GM21360 (cell line): ENCODE measurements around the gene NRM.
A peak's percentile ranks its signal among the peaks of the same experiment; 100 is the strongest.
"Not testable (repeated sequence)": the region's sequence is repeated elsewhere in the genome, so short reads cannot be mapped to it uniquely, and the experiment has no call there.

Experiments used
- ATAC-seq: cut with Tn5 transposase; IDR thresholded peaks from one replicate; pipeline ENCODE4 v1.9.1; 2021; ENCODE audit warnings: mild to moderate bottlenecking, moderate library complexity; ENCODE audit not compliant: unreplicated experiment

NRM gene, protein sequence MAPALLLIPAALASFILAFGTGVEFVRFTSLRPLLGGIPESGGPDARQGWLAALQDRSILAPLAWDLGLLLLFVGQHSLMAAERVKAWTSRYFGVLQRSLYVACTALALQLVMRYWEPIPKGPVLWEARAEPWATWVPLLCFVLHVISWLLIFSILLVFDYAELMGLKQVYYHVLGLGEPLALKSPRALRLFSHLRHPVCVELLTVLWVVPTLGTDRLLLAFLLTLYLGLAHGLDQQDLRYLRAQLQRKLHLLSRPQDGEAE

DNA sequence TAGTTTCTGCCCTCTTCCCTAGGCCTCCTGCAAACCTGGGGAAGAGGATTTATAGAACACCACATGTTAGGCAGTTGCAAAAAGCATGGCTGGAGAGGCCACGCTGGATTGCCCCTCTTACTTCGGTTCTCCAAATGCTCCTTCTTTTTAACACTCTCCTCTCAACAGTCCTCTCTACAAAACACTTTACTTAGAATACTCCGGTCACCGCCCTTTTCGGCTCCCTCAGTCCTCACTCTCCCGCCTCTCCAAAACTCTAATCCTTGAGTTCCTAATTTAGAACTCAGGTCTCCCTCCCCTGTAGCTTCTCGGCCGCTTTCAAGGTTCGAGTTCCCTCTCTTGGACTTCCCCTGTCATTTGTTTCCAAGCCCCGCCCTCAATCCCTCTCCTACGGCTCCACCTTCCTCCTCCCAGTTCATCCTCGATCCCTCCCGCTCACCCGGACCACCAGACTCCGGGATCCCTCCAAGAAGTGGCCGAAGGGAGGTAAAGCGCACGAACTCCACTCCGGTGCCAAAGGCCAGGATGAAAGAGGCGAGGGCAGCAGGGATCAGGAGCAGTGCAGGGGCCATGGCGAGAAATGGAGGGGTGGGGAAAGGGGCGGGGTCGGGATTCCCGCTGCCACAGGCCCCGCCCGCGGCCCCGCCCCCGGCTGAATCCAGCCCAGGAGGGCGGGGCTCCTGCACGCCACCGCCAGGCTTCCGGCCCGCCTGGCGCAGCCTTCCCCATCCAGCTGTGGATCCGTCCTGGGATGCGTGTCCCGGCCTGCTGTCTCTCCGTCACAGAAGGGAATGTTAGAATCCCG is at the start of gene NRM:
NRM (minus strand) TSS at position 582 of the 805 bp plus-strand sequence; CDS start at position 572, 10 bp downstream.
- ATAC-seq = no peak

DNA sequence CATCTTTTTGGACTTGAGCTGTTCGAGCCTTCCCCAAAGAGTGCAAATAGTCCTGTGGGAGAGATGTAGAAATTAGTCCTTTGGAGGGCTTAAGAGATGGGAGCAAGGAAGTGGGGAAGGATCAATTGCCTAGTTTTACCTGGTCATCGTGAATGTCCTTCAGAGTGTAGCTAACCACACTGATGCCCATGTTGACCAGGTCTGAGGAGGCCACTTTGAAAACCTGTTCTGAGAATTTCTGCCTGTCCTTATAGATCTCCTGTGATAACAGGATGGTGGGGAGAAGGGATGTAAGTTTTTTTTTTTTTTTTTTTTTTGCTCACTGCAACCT is 49.7 kb upstream of the NRM start:
- ATAC-seq = no peak

DNA sequence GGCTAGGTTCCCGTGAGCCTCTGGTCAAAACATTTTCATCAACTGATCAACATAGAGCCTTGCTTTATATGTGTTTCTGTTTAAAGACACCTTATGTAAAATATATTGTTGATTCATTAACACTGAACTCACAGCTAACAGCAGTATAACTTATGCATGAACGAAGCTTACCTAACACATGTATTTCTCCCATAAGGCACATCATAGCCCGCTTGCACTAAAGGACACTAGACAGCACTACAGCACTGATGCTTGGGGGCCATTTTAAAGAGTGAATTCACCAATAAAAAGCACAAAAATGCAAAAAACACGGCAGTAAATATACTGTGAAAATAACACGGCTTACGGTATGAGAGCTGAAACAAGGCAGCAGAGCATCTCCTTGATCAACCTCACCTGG is 47.7 kb upstream of the NRM start:
- ATAC-seq = no peak

DNA sequence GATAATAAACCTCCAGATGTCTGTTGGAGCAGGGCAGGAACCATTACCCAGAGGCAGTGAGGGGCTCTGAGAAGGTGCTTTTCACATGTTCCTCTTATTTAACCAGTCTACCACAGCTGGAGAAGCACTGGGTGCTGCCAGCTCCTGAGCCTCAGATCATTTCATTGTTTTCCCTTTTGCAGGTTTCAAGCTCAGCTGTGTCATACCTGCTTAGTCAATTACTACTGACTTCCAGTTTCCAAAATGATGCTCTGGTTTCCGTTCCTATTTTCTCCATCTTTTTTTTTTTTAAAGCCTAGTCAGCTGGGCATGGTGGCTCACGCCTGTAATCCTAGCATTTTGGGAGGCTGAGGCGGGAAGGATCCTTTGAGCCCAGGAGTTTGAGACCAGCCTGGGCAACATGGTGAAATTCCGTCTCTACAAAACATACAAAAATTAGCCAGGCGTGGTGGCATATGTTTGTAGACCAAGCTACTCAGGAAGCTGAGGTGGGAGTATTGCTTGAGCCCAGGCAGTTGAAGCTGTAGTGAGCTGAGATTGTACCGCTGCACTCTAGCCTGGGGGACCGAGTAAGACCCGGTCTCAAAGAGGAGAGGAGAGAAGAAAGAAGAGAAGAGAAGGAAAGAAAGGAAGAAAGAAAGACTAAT is 45.0 kb upstream of the NRM start:
- no peak for ATAC-seq

DNA sequence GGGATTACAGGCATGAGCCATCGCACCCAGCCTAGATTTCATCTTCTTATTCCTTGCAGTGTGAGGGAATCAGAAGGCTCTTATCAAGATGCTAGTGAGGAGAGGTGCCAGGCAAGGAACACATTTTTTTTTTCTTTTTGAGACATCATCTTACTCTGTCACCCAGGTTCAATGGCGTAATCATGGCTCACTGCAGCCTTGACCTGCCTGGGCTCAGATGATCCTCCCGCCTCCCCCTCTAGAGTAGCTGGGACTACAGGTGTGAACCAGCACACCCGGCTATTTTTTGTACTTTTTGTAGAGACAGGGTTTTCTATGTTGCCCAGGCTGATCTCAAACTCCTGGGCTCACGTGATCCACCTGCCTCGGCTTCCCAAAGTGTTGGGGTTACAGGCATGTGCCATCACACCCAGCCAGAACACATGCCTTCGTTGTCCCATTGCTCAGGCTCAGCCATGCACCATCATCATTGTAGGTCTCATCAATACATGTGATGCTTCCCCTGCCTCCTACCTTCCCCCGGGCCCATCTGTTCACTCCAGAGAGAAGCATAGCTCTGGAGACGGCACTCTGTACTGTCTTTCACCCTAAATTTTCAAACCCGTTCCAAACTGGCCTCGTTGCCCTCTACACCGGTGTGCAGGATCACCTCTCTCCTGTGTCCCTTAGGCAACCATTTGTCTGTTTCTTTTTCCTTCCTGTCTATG is 41.6 kb upstream of the NRM start:
- ATAC-seq = no peak

DNA sequence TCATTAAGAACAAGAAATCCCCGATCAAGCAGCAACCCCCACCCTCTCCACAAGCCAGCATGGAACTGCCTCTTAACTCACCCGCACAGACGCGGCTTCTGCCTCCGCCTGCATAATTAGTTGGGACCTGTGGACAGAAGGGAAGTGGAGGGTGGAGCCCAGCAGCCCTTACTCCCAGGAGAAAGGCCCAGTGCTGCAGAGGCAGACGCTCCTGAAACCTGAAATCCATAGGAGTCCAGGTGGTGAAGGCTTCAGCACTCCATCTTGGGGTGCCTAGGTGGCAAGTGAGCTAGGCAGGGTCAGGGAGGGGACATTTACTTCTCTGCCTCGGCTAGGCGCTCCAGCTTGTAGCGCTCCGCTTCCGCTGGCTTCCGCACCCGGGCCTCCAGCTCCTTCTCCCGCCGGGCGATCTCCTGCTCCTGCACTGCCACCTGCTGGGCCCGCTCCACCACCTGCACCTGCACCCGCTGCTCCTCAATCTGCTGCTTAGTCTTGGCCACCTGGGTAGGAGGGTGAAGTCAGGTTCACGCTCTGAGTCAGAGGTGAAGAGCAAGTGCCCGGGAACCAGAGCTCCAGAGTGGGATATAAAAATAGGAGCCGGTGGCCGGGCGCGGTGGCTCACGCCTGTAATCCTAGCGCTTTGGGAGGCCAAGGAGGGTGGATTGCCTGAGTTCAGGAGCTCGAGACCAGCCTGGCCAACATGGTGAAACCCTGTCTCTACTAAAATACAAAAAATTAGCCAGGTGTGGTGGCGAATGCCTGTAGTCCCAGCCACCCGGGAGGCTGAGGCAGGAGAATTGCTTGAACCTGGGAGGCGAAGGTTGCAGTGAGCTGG is 40.0 kb upstream of the NRM start:
- ATAC-seq = peak; percentile 54

DNA sequence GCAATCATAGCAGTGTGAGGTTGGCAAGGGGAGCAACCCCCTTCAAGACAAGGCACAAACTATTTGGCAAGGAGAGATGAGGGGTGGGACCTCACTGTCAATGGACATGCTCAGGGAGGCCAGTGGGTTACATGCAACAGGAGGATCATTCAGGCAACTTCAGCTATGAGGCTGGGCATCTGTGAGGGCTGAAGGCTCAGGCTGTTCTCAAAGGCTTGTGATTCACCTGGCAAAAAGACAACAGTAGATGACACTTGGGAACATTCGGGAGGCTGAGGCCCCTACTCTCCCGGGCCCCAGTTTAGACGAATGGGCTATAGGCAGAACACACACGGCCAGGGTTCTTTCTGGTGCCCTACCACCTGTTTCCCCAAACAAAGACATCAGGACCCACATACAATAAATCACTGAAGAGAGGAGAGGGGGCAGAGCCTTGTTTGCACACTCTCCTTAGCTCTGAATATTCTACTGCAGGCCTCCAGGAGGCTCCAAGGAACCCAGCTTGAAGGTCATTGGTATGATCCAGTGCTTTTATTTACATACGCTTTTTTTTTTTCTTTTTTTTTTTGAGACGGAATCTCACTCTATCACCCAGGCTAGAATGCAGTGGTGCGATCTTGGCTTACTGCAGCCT is 37.3 kb upstream of the NRM start:
- ATAC-seq = no peak

DNA sequence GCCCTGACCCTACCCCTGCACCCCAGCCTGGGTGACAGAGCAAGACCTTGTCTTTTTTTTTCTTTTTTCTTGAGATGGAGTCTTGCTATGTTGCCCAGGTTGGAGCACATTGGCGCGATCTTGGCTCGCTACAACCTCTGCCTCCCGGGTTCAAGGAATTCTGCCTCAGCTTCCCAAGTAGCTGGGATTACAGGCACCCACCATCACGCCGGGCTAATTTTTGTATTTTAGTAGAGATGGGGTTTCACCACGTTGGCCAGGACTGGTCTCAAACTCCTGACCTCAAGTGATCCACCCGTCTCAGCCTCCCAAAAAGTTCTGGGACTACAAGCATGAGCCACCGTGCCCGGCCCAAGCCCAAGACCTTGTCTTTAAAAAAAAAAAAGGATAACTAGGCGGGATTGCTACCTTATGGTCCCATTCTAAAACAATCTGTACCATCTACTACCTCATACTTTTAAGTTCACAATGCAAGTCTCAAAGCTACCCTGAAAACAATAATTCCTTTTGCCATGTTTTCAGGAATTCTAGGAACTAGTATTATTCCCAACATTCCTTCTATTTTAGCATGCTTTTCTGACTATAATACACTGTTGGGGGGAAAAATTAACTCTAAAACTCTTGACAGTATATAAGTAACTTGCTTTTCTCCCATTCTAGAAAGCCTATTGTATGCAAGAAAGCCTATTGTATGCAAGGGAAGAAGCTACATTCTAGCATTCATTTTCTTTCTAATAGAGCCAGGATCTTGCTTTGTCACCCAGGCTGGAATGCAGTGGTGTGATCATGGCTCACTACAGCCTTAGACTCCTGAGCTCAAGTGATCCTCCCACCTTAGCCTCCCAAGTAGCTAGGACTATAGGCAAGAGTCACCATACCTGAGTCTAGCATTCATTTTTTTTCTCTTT is 36.0 kb upstream of the NRM start:
- ATAC-seq = no peak

DNA sequence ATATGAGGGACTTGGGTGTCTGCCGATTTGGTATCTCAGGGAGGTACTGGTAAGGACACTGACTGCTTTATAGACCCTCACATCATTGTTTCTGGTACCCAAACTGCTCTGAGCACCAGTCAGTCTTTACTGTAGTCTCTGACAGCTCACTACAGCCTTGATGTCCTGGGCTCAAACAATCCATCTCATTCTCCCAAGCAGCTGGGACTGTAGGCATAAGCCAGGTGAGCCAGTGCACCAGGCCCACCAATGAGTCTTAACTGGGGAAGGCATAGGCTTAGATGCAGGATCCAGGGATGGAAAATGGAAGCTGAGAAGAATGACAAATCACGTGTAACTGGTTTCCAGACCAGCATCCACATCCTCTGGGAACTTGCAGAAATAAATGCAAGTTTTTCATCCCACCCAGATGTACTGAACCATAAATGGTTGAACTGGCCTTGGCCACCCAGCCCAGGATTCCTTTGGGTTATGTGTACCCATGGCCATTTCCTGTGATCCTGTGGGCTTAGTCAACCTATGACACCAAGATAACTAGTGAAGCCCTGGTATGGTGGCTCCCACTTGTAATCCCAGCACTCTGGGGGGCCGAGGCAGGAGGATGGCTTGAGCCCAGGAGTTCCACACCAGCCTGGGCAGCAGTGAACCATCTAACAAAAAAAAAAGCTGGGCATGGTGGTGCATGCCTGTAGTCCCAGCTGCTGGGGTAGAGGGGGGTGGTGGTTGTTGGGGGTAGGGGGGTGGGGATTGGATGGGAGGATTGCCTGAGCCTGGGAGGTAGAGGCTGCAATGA is 35.1 kb upstream of the NRM start:
- no peak for ATAC-seq

DNA sequence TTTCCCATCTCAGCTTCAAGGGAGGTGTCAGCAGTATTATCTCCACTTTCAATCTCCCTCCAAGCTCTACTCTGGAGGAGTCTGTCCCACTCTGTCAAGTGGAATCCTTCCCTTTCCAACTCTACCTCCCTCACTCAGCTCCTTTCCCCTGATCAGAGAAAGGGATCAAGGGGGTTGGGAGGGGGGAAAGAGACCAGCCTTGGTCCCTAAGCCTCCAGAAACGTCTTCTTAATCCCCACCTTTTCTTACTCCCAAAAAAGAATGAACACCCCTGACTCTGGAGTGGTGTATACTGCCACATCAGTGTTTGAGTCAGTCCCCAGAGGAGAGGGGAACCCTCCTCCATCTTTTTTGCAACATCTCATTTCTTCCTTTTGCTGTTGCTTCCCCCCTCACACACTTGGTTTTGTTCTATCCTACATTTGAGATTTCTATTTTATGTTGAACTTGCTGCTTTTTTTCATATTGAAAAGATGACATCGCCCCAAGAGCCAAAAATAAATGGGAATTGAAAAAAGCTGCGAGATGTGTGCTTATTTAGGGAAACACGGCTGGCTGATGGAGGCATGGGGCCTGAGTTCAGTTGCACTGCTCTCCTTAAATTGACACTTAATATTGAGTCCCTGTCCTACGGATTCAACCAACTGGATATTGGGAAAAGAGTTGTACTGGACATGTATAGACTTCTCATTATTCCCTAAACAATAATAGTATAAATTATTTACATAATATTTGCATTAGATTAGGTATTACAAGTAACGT is 34.3 kb upstream of the NRM start:
- ATAC-seq = no peak

DNA sequence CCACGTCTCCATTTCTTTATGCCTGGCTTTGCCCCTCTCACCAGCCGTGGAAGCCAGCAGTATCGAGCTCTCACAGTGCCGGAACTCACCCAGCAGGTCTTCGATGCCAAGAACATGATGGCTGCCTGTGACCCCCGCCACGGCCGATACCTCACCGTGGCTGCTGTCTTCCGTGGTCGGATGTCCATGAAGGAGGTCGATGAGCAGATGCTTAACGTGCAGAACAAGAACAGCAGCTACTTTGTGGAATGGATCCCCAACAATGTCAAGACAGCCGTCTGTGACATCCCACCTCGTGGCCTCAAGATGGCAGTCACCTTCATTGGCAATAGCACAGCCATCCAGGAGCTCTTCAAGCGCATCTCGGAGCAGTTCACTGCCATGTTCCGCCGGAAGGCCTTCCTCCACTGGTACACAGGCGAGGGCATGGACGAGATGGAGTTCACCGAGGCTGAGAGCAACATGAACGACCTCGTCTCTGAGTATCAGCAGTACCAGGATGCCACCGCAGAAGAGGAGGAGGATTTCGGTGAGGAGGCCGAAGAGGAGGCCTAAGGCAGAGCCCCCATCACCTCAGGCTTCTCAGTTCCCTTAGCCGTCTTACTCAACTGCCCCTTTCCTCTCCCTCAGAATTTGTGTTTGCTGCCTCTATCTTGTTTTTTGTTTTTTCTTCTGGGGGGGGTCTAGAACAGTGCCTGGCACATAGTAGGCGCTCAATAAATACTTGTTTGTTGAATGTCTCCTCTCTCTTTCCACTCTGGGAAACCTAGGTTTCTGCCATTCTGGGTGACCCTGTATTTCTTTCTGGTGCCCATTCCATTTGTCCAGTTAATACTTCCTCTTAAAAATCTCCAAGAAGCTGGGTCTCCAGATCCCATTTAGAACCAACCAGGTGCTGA is 33.3 kb upstream of the NRM start:
- ATAC-seq = not testable (repeated sequence)

DNA sequence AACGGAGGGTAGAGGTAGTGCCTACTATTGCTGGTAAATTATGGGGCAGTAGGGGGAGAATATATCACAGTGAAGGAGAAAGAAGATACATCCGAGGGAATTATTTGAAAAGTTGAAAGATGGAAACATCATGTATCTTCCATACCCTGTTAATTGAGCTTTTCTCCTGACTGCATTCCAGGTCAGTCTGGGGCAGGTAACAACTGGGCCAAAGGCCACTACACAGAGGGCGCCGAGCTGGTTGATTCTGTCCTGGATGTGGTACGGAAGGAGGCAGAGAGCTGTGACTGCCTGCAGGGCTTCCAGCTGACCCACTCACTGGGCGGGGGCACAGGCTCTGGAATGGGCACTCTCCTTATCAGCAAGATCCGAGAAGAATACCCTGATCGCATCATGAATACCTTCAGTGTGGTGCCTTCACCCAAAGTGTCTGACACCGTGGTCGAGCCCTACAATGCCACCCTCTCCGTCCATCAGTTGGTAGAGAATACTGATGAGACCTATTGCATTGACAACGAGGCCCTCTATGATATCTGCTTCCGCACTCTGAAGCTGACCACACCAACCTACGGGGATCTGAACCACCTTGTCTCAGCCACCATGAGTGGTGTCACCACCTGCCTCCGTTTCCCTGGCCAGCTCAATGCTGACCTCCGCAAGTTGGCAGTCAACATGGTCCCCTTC is 32.5 kb upstream of the NRM start:
- ATAC-seq = not testable (repeated sequence)

DNA sequence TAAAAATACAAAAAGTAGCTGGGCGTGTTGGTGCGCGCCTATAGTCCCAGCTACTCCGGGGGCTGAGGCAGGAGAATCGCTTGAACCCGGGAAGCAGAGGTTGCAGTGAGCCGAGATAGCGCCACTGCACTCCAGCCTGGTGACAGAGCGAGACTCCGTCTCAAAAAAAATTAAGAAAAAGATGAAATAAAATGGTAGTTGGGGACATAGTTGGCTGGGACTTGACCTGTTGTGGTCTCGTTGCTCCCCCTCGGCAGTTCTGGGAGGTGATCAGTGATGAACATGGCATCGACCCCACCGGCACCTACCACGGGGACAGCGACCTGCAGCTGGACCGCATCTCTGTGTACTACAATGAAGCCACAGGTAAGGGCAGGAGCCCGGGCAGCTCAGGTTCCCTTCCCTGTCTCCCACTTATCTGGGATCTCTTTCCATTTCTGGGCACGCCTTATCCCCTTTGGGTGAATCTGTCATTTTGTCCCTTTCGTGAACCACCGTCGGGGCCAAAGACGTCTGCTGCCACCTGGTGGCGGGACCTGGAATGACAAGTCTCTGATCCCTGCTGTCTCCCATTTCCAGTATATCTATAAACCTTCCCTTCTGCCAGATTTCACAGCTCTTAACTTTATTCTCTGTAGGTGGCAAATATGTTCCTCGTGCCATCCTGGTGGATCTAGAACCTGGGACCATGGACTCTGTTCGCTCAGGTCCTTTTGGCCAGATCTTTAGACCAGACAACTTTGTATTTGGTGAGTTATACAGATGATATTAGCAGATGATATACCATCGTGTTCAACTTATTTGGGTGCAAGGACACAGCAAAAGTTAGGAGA is 31.7 kb upstream of the NRM start:
- ATAC-seq = no peak

DNA sequence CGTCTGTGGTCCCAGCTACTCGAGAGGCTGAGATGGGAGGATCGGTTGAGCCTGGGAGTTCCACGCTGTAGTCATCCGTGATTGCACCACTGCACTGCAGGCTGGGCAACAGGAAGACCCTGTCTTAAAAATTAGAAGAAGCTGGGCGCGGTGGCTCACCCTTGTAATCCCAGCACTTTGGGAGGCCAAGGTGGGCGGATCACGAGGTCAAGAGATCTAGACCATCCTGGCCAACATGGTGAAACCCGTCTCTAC is 31.2 kb upstream of the NRM start:
- ATAC-seq = not testable (repeated sequence)
